HT-29 (cell line): ENCODE data around the gene ENPP6. TPM values are rescaled to one million over a fixed set of nuclear protein-coding genes. Genes with fewer than 3 reads are reported as not detected.
A peak's percentile ranks its signal among the peaks of the same experiment; 100 is the strongest.

Experiments
- DNase-seq: peaks from one replicate; pipeline ENCODE4 v3.0.0-alpha.2; 2015; ENCODE audit warnings: low spot score
- total RNA-seq: library from RNA; depleted of rRNA; stranded (reverse); fragments of >200 nt; shearing (Covaris generic); gene quantifications from 2 replicates; pipeline ENCODE4 v1.2.3, GENCODE V29; 2014

The ENPP6 gene
- total RNA-seq, 1 experiment from 2014 or later = not detected

- DNase-seq = no peak
These were observed 27.0 kb downstream of the ENPP6 start for GRCh38 chr4:184190711-184191110.

- DNase-seq = no peak
These were observed 27.7 kb downstream of the ENPP6 start for GRCh38 chr4:184189966-184190365.

GRCh38 chr4:184188443-184189400, 29.0 kb downstream of the ENPP6 start:
- no peak for DNase-seq

GRCh38 chr4:184177271-184177670, 40.4 kb downstream of the ENPP6 start:
- DNase-seq = no peak

GRCh38 chr4:184174571-184175488, 42.8 kb downstream of the ENPP6 start:
- no peak for DNase-seq

GRCh38 chr4:184171011-184171410, 46.7 kb downstream of the ENPP6 start:
- no peak for DNase-seq

- no peak for DNase-seq
These were observed 48.3 kb downstream of the ENPP6 start for GRCh38 chr4:184169225-184169867.

GRCh38 chr4:184168406-184169019, 49.2 kb downstream of the ENPP6 start:
- DNase-seq = peak; percentile 54

- no peak for DNase-seq
These were observed 50.1 kb downstream of the ENPP6 start for GRCh38 chr4:184167576-184167975.

- DNase-seq = no peak
These were observed 50.9 kb downstream of the ENPP6 start for GRCh38 chr4:184166736-184167135.

GRCh38 chr4:184165291-184165690, 52.4 kb downstream of the ENPP6 start:
- DNase-seq = no peak

- peak; percentile 33 for DNase-seq
These were observed 53.9 kb downstream of the ENPP6 start for GRCh38 chr4:184163813-184164212.

GRCh38 chr4:184162596-184162995, 55.1 kb downstream of the ENPP6 start:
- DNase-seq = no peak

GRCh38 chr4:184157322-184157721, 60.4 kb downstream of the ENPP6 start:
- no peak for DNase-seq

- no peak for DNase-seq
These were observed 61.3 kb downstream of the ENPP6 start for GRCh38 chr4:184156163-184156920.

GRCh38 chr4:184154199-184154598, 63.5 kb downstream of the ENPP6 start:
- DNase-seq = no peak

GRCh38 chr4:184153781-184154180, 63.9 kb downstream of the ENPP6 start:
- no peak for DNase-seq

GRCh38 chr4:184151988-184152485, 65.6 kb downstream of the ENPP6 start:
- DNase-seq = no peak

GRCh38 chr4:184150102-184150839, 67.4 kb downstream of the ENPP6 start:
- DNase-seq = no peak
